Ecto neural progenitor cell (in vitro differentiated cells): ENCODE results near the gene TMED3.

ENCODE experiments used
- DNase-seq: peaks from one replicate; pipeline ENCODE4 v3.0.0-alpha.2; 2018; ENCODE audit warnings: low spot score

The TMED3 gene

GRCh38 chr15:79310985-79311900, at the start of gene TMED3:
Gene TMED3 (plus strand): TSS chr15:79311112. CDS start chr15:79311250, 138 bp downstream.
- peak; percentile 91 for DNase-seq

GRCh38 chr15:79261836-79262235, 49.1 kb upstream of the TMED3 start:
- DNase-seq, result no peak

- DNase-seq, result no peak
These were observed 45.7 kb upstream of the TMED3 start for GRCh38 chr15:79265167-79265566.

GRCh38 chr15:79265987-79266579, 44.8 kb upstream of the TMED3 start:
- no peak for DNase-seq

GRCh38 chr15:79282371-79283251, 28.3 kb upstream of the TMED3 start, which contains the start of gene ANKRD34C:
Gene ANKRD34C (plus strand): TSS chr15:79282722. CDS start chr15:79293285, 10,563 bp downstream.
- DNase-seq, result peak; percentile 52

GRCh38 chr15:79283252-79284048, 27.5 kb upstream of the TMED3 start:
- peak; percentile 88 for DNase-seq

- no peak for DNase-seq
These were observed 20.2 kb upstream of the TMED3 start for GRCh38 chr15:79290642-79291275.

- DNase-seq, result no peak
These were observed 18.9 kb upstream of the TMED3 start for GRCh38 chr15:79292011-79292410.

GRCh38 chr15:79294075-79294474, 16.8 kb upstream of the TMED3 start:
- no peak for DNase-seq

GRCh38 chr15:79296583-79296982, 14.3 kb upstream of the TMED3 start:
- no peak for DNase-seq

- DNase-seq, result no peak
These were observed 11.6 kb upstream of the TMED3 start for GRCh38 chr15:79299126-79299840.

GRCh38 chr15:79299841-79300235, 11.1 kb upstream of the TMED3 start:
- no peak for DNase-seq

GRCh38 chr15:79307251-79307650, 3.7 kb upstream of the TMED3 start:
- DNase-seq, result no peak

- no peak for DNase-seq
These were observed 2.0 kb upstream of the TMED3 start for GRCh38 chr15:79308874-79309273.

GRCh38 chr15:79310612-79310984, 314 bp upstream of the TMED3 start:
- no peak for DNase-seq

- DNase-seq, result no peak
These were observed 1.1 kb downstream of the TMED3 start for GRCh38 chr15:79311901-79312553.

- no peak for DNase-seq
These were observed 3.3 kb downstream of the TMED3 start for GRCh38 chr15:79314186-79314585.

GRCh38 chr15:79314811-79315210, 3.9 kb downstream of the TMED3 start:
- no peak for DNase-seq

GRCh38 chr15:79315623-79316328, 4.9 kb downstream of the TMED3 start:
- no peak for DNase-seq
